ENCODE measurements around the gene SLC25A48.

The SLC25A48 gene

GRCh38 chr5:135834639-135835529 lies at the start of gene SLC25A48:
Gene SLC25A48 (plus strand): TSS chr5:135834663. CDS start chr5:135834848, 185 bp downstream.
- DNase-seq: peak; percentile 10

GRCh38 chr5:135800656-135801055 lies 33.8 kb upstream of the SLC25A48 start:
- DNase-seq: no peak

GRCh38 chr5:135810188-135810943 lies 24.1 kb upstream of the SLC25A48 start:
- DNase-seq: no peak

- no peak for DNase-seq
Observed at GRCh38 chr5:135811007-135811406, 23.5 kb upstream of the SLC25A48 start.

- no peak for DNase-seq
Observed at GRCh38 chr5:135813758-135814157, 20.7 kb upstream of the SLC25A48 start.

GRCh38 chr5:135814316-135814715 lies 20.1 kb upstream of the SLC25A48 start:
- no peak for DNase-seq

GRCh38 chr5:135814812-135815211 lies 19.7 kb upstream of the SLC25A48 start:
- DNase-seq: no peak

GRCh38 chr5:135821061-135821801 lies 13.2 kb upstream of the SLC25A48 start:
- no peak for DNase-seq

- no peak for DNase-seq
Observed at GRCh38 chr5:135821802-135822201, 12.7 kb upstream of the SLC25A48 start.

- no peak for DNase-seq
Observed at GRCh38 chr5:135822286-135822685, 12.2 kb upstream of the SLC25A48 start.

- DNase-seq: no peak
Observed at GRCh38 chr5:135822959-135823358, 11.5 kb upstream of the SLC25A48 start.

- DNase-seq: no peak
Observed at GRCh38 chr5:135823881-135824280, 10.6 kb upstream of the SLC25A48 start.

GRCh38 chr5:135824541-135825041 lies 9.9 kb upstream of the SLC25A48 start:
- no peak for DNase-seq

GRCh38 chr5:135825373-135826220 lies 8.9 kb upstream of the SLC25A48 start:
- DNase-seq: no peak

GRCh38 chr5:135826221-135826525 lies 8.3 kb upstream of the SLC25A48 start:
- no peak for DNase-seq

GRCh38 chr5:135826994-135827671 lies 7.3 kb upstream of the SLC25A48 start:
- no peak for DNase-seq

- no peak for DNase-seq
Observed at GRCh38 chr5:135827965-135828781, 6.3 kb upstream of the SLC25A48 start.

GRCh38 chr5:135828782-135829127 lies 5.7 kb upstream of the SLC25A48 start:
- no peak for DNase-seq

GRCh38 chr5:135829179-135829578 lies 5.3 kb upstream of the SLC25A48 start:
- no peak for DNase-seq

GRCh38 chr5:135829681-135830383 lies 4.6 kb upstream of the SLC25A48 start:
- DNase-seq: peak; percentile 54

Measured in NCI-H226 (cell line).